Karpas-422 (cell line): Measurements from ENCODE around the gene LMO7. TPM values are rescaled to one million over a fixed set of nuclear protein-coding genes. Genes with fewer than 3 reads are reported as not detected.
A peak's percentile ranks its signal among the peaks of the same experiment; 100 is the strongest.
"Not testable (repeated sequence)": the region's sequence is repeated elsewhere in the genome, so short reads cannot be mapped to it uniquely, and the experiment has no call there.

ENCODE experiments used
- DNase-seq: peaks from one replicate; pipeline ENCODE4 v3.0.0-alpha.2; 2015
- H2AFZ ChIP-seq: fragments of 200-600 bp; sonication (generic); 2 replicates; pipeline ENCODE4 v1.6.1; 2014; ENCODE audit warnings: antibody characterized with exemption, low read length, mixed read lengths
- H3K27ac ChIP-seq: fragments of 200-600 bp; sonication (generic); 2 replicates; pipeline ENCODE4 v1.5.1; 2014; ENCODE audit warnings: mild to moderate bottlenecking, low read length, moderate library complexity
- H3K27me3 ChIP-seq: fragments of 200-600 bp; sonication (generic); 2 replicates; pipeline ENCODE4 v1.6.1; 2014; ENCODE audit warnings: low read length, mixed read lengths
- H3K36me3 ChIP-seq: fragments of 200-600 bp; sonication (generic); 2 replicates; pipeline ENCODE4 v1.6.1; 2014; ENCODE audit warnings: low read length, mixed read lengths; ENCODE audit not compliant: insufficient read depth
- H3K4me1 ChIP-seq: fragments of 200-600 bp; sonication (generic); 2 replicates; pipeline ENCODE4 v1.6.1; 2014; ENCODE audit warnings: mild to moderate bottlenecking, low read length, mixed read lengths
- H3K4me2 ChIP-seq: fragments of 200-600 bp; sonication (generic); 2 replicates; pipeline ENCODE4 v1.6.1; 2014; ENCODE audit warnings: low read length, low read depth, mild to moderate bottlenecking; ENCODE audit not compliant: poor library complexity, severe bottlenecking
- H3K4me3 ChIP-seq: fragments of 200-600 bp; sonication (generic); 2 replicates; pipeline ENCODE4 v1.5.1; 2014; ENCODE audit warnings: mild to moderate bottlenecking, antibody characterized with exemption, low read length, mixed read lengths
- H3K79me2 ChIP-seq: fragments of 200-600 bp; sonication (generic); 2 replicates; pipeline ENCODE4 v1.6.1; 2014; ENCODE audit warnings: mild to moderate bottlenecking, low read length, mixed read lengths
- H3K9ac ChIP-seq: fragments of 200-600 bp; sonication (generic); 2 replicates; pipeline ENCODE4 v1.6.0; 2014; ENCODE audit warnings: low read length
- H3K9me2 ChIP-seq: fragments of 200-600 bp; sonication (generic), shearing (Covaris generic); replicated peaks from 2 replicates; pipeline ENCODE4 v1.6.0; 2014; ENCODE audit warnings: mild to moderate bottlenecking, low read length, moderate library complexity; ENCODE audit not compliant: insufficient read depth
- H3K9me3 ChIP-seq: fragments of 300-700, 200-600 bp; sonication (generic); 2 replicates; pipeline ENCODE4 v1.6.1; 2014; ENCODE audit warnings: low read length, mixed read lengths
- H4K20me1 ChIP-seq: fragments of 200-600 bp; sonication (generic); 2 replicates; pipeline ENCODE4 v1.6.1; 2014; ENCODE audit warnings: mild to moderate bottlenecking, antibody characterized with exemption, low read length, low read depth; ENCODE audit not compliant: insufficient read depth
- total RNA-seq: library from RNA; depleted of rRNA; stranded (reverse); fragments of >200 nt; shearing (Covaris generic); gene quantifications from 2 replicates; pipeline ENCODE4 v1.2.3, GENCODE V29; 2014; ENCODE audit warnings: low replicate concordance

Gene LMO7
- total RNA-seq, 1 experiment from 2014 or later, result 40.0 TPM

DNA sequence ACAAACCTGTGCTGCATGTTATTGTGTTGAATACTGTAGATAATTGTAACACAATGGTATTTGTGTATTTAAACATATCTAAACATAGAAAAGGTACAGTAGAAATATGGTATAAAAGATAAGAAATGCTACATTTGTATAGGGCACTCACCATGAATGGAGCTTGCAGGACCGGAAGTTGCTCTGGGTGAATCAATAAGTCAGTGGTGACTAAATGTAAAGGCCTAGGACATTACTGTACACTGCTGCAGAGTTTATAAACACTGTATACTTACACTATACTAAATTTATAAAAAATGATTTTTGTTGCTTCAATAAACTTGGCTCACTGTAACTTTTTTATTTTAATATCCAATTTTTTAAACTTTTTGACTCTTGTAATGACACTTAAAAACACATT, 34.4 kb downstream of the LMO7 start:
- H3K4me2 ChIP-seq, result no peak overlapping the region
- DNase-seq, result no peak

GRCh38 chr13:75675421-75675820, 39.3 kb downstream of the LMO7 start:
- no peak overlapping the region for H3K9ac ChIP-seq
- H3K27ac ChIP-seq, result no peak overlapping the region
- H3K9me3 ChIP-seq, result no peaks in the 10 kb centered on the region
- no peaks in the 10 kb centered on the region for H4K20me1 ChIP-seq
- no peaks in the 10 kb centered on the region for H3K36me3 ChIP-seq
- H3K4me3 ChIP-seq, result no peak overlapping the region
- H3K4me2 ChIP-seq, result no peak overlapping the region
- no peak for DNase-seq
- H3K27me3 ChIP-seq, result no peaks in the 10 kb centered on the region
- H3K79me2 ChIP-seq, result no peaks in the 10 kb centered on the region
- H3K9me2 ChIP-seq, result no peaks in the 10 kb centered on the region
- H2AFZ ChIP-seq, result no peak overlapping the region
- H3K4me1 ChIP-seq, result no peaks in the 10 kb centered on the region

More for the DNA sequence above, 34.4 kb downstream of the LMO7 start:
- Histone ChIP-seq H3K27ac (no peak overlapping the region), H3K9me2 (no peaks in the 10 kb centered on the region), H3K27me3 (no peaks in the 10 kb centered on the region), H2AFZ (no peak overlapping the region), H3K4me1 (no peaks in the 10 kb centered on the region), H3K79me2 (peaks cover 13% of the 10 kb centered on the region), H4K20me1 (no peaks in the 10 kb centered on the region), H3K36me3 (no peaks in the 10 kb centered on the region), H3K4me3 (no peak overlapping the region), H3K9ac (no peak overlapping the region), H3K9me3 (no peaks in the 10 kb centered on the region)

DNA sequence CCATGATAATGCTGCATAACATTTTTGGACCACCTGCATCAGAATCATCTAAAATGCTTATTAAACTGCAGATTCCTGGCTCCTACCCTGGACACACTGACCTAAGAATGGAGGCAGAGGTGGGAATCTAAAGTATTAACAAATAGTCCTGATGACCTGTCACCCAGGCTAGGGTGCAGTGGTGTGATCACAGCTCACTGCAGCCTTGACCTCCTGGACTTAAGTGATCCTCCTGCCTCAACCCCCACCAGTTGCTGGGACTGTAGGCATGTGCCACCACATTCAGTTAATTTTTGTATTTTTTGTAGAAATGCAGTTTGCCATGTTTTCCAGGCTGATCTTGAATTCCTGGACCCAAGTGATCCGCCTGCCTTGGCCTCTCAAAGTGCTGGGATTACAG, 43.3 kb downstream of the LMO7 start:
- no peaks in the 10 kb centered on the region for H3K9me2 ChIP-seq
- H3K9ac ChIP-seq, result no peak overlapping the region
- peaks cover 4% of the 10 kb centered on the region; the same call in 1 of the 2 replicates for H3K79me2 ChIP-seq
- no peak for DNase-seq
- H2AFZ ChIP-seq, result no peak overlapping the region
- no peak overlapping the region for H3K27ac ChIP-seq
- no peaks in the 10 kb centered on the region for H3K9me3 ChIP-seq
- no peak overlapping the region for H3K4me2 ChIP-seq
- H3K4me1 ChIP-seq, result no peaks in the 10 kb centered on the region
- no peak overlapping the region for H3K4me3 ChIP-seq
- H3K36me3 ChIP-seq, result no peaks in the 10 kb centered on the region
- H3K27me3 ChIP-seq, result no peaks in the 10 kb centered on the region
- H4K20me1 ChIP-seq, result no peaks in the 10 kb centered on the region

- not testable (repeated sequence) for H3K36me3 ChIP-seq, H3K4me1 ChIP-seq, H3K27me3 ChIP-seq, H3K9me2 ChIP-seq, H3K79me2 ChIP-seq, H3K4me2 ChIP-seq, H4K20me1 ChIP-seq, H2AFZ ChIP-seq, H3K9ac ChIP-seq, H3K4me3 ChIP-seq, H3K27ac ChIP-seq, DNase-seq, H3K9me3 ChIP-seq
Observed at GRCh38 chr13:75680251-75680650, 44.1 kb downstream of the LMO7 start.

DNA sequence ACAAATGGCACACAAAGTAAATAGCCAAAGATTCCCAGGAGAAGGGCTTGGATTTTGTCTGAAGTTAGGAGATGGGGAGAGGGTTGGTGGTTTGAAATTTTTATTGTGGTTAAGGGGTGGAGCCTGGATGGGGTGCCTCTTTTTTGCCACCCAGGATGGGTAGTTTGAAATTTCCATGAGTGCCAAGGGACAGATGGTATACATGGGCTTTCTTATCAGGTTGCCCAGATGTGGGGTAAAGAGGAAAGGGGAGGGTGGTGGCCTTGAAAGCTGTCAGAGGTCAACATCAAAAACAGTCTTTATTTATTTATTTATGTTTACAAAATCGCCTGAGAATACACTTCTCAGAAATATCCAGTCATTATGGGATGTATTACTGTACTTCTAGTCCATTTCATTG, 46.2 kb downstream of the LMO7 start:
- H3K79me2 ChIP-seq, result peaks cover 4% of the 10 kb centered on the region; the same call in 1 of the 2 replicates
- H3K9me3 ChIP-seq, result no peaks in the 10 kb centered on the region
- DNase-seq, result no peak
- H3K4me3 ChIP-seq, result no peak overlapping the region
- no peak overlapping the region for H3K9ac ChIP-seq
- H2AFZ ChIP-seq, result no peak overlapping the region
- no peak overlapping the region for H3K4me2 ChIP-seq
- H3K27ac ChIP-seq, result no peak overlapping the region
- H4K20me1 ChIP-seq, result no peaks in the 10 kb centered on the region
- no peaks in the 10 kb centered on the region for H3K4me1 ChIP-seq
- no peaks in the 10 kb centered on the region for H3K9me2 ChIP-seq
- H3K36me3 ChIP-seq, result no peaks in the 10 kb centered on the region
- no peaks in the 10 kb centered on the region for H3K27me3 ChIP-seq

GRCh38 chr13:75685239-75685697, 49.1 kb downstream of the LMO7 start:
- Histone ChIP-seq H3K4me3 (no peak overlapping the region), H3K9me2 (no peaks in the 10 kb centered on the region), H3K36me3 (no peaks in the 10 kb centered on the region), H3K4me2 (no peak overlapping the region), H3K27ac (no peak overlapping the region), H3K79me2 (peaks cover 4% of the 10 kb centered on the region; the same call in 1 of the 2 replicates), H3K9me3 (no peaks in the 10 kb centered on the region), H3K9ac (no peak overlapping the region), H2AFZ (no peak overlapping the region), H3K4me1 (no peaks in the 10 kb centered on the region), H3K27me3 (no peaks in the 10 kb centered on the region), H4K20me1 (no peaks in the 10 kb centered on the region)
- DNase-seq, result no peak

DNA sequence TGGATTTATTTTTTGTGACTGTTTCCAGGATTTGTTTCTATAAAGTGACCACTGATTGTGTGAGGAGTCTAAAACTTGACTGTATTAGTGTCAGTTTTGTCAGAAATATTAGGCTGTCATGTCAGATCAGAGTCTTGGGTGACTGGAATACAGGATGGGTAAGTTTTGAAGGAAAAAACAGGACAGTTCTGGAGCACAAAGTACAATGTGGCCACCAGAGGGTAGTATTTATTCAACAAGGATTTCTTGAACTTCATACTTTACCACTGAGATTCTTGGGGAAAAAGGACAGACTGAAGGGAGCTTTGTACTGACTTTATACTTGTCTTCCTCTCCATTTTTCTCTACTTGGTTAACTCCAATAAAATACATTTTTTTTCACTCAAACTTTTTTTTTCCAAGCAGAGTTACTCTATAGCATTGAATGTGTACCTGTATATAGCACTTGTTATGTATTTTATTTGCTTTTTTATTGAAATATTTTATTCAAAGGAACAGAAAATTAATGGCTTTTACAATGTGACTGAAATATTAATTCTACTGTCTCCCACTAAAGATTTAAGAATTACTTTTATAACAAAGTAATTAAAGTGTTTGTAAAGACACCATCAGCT, 51.1 kb downstream of the LMO7 start:
- Histone ChIP-seq H3K27me3 (no peaks in the 10 kb centered on the region), H2AFZ (no peak overlapping the region), H3K9ac (no peak overlapping the region), H3K9me2 (no peaks in the 10 kb centered on the region), H3K9me3 (no peaks in the 10 kb centered on the region), H3K79me2 (peaks cover 2% of the 10 kb centered on the region; the same call in 1 of the 2 replicates), H3K27ac (no peak overlapping the region), H4K20me1 (no peaks in the 10 kb centered on the region), H3K4me2 (no peak overlapping the region), H3K4me3 (no peak overlapping the region), H3K36me3 (no peaks in the 10 kb centered on the region), H3K4me1 (no peaks in the 10 kb centered on the region)
- DNase-seq, result peak; percentile 59

- Histone ChIP-seq H3K4me3 (no peak overlapping the region), H3K27ac (no peak overlapping the region), H3K4me1 (peaks cover 3% of the 10 kb centered on the region), H3K9me3 (no peaks in the 10 kb centered on the region), H3K79me2 (no peaks in the 10 kb centered on the region), H3K4me2 (no peak overlapping the region), H3K36me3 (no peaks in the 10 kb centered on the region), H3K9ac (no peak overlapping the region), H3K9me2 (no peaks in the 10 kb centered on the region), H4K20me1 (no peaks in the 10 kb centered on the region), H2AFZ (no peak overlapping the region), H3K27me3 (no peaks in the 10 kb centered on the region)
- no peak for DNase-seq
Observed at GRCh38 chr13:75689686-75690085, 53.6 kb downstream of the LMO7 start.
